HEK293 (cell line): ENCODE data around the gene GALE.

Experiments used
- GLIS1 ChIP-seq: fragments of 450-650 bp; formaldehyde crosslinking; IDR thresholded peaks from 2 replicates; pipeline ENCODE4 v1.5.1; 2016; ENCODE audit warnings: missing biosample characterization, missing genetic modification characterization
- HOXC10 ChIP-seq: sonication (generic); formaldehyde crosslinking; IDR thresholded peaks from 2 replicates; pipeline ENCODE4 v1.8.1; 2023; ENCODE audit warnings: mild to moderate bottlenecking, missing genetic modification reagents
- SCRT1 ChIP-seq: fragments of 450-650 bp; formaldehyde crosslinking; IDR thresholded peaks from 2 replicates; pipeline ENCODE4 v1.5.1; 2016; ENCODE audit warnings: missing biosample characterization, missing genetic modification characterization, borderline replicate concordance
- SCRT2 ChIP-seq: fragments of 450-650 bp; formaldehyde crosslinking; IDR thresholded peaks from 2 replicates; pipeline ENCODE4 v1.5.1; 2016; ENCODE audit warnings: missing biosample characterization, missing genetic modification characterization
- SP3 ChIP-seq: fragments of 450-650 bp; formaldehyde crosslinking; IDR thresholded peaks from 2 replicates; pipeline ENCODE4 v1.5.1; 2016; ENCODE audit warnings: missing biosample characterization, missing genetic modification characterization
- ZFHX2 ChIP-seq: fragments of 450-650 bp; formaldehyde crosslinking; conservative IDR thresholded peaks from 2 replicates; pipeline ENCODE4 v1.5.1; 2016; ENCODE audit warnings: missing biosample characterization, missing genetic modification characterization
- ZFP41 ChIP-seq: fragments of 450-650 bp; formaldehyde crosslinking; IDR thresholded peaks from 2 replicates; pipeline ENCODE4 v1.5.1; 2016; ENCODE audit warnings: missing biosample characterization, missing genetic modification characterization, borderline replicate concordance
- ZIC2 ChIP-seq: fragments of 450-650 bp; formaldehyde crosslinking; IDR thresholded peaks from 2 replicates; pipeline ENCODE4 v1.5.1; 2016; ENCODE audit warnings: missing biosample characterization, missing genetic modification characterization
- ZNF10 ChIP-seq: fragments of 450-650 bp; formaldehyde crosslinking; IDR thresholded peaks from 2 replicates; pipeline ENCODE4 v1.5.1; 2017; ENCODE audit warnings: missing biosample characterization, missing genetic modification characterization
- ZNF121 ChIP-seq: fragments of 450-650 bp; formaldehyde crosslinking; IDR thresholded peaks from 2 replicates; pipeline ENCODE4 v1.5.1; 2016; ENCODE audit warnings: missing biosample characterization, missing genetic modification characterization
- ZNF138 ChIP-seq: fragments of 450-650 bp; formaldehyde crosslinking; IDR thresholded peaks from 2 replicates; pipeline ENCODE4 v1.5.1; 2016; ENCODE audit warnings: missing biosample characterization, missing genetic modification characterization, borderline replicate concordance
- ZNF324 ChIP-seq: fragments of 450-650 bp; formaldehyde crosslinking; IDR thresholded peaks from 2 replicates; pipeline ENCODE4 v1.5.1; 2016; ENCODE audit warnings: missing biosample characterization, missing genetic modification characterization
- ZNF335 ChIP-seq: fragments of 450-650 bp; formaldehyde crosslinking; conservative IDR thresholded peaks from 2 replicates; pipeline ENCODE4 v1.5.1; 2016; ENCODE audit warnings: missing biosample characterization, missing genetic modification characterization
- ZNF423 ChIP-seq: fragments of 450-650 bp; formaldehyde crosslinking; IDR thresholded peaks from 2 replicates; pipeline ENCODE4 v1.5.1; 2016; ENCODE audit warnings: missing biosample characterization, missing genetic modification characterization
- ZNF501 ChIP-seq: fragments of 450-650 bp; formaldehyde crosslinking; IDR thresholded peaks from 2 replicates; pipeline ENCODE4 v1.5.1; 2016; ENCODE audit warnings: missing biosample characterization, missing genetic modification characterization
- ZNF571 ChIP-seq: fragments of 450-650 bp; formaldehyde crosslinking; IDR thresholded peaks from 2 replicates; pipeline ENCODE4 v1.5.0; 2017; ENCODE audit warnings: missing biosample characterization, missing genetic modification characterization
- ZNF621 ChIP-seq: fragments of 450-650 bp; formaldehyde crosslinking; IDR thresholded peaks from 2 replicates; pipeline ENCODE4 v1.5.1; 2017; ENCODE audit warnings: missing biosample characterization, missing genetic modification characterization
- ZNF654 ChIP-seq: fragments of 450-650 bp; formaldehyde crosslinking; IDR thresholded peaks from 2 replicates; pipeline ENCODE4 v1.5.1; 2016; ENCODE audit warnings: low read depth, missing biosample characterization, missing genetic modification characterization
- ZNF664 ChIP-seq: fragments of 450-650 bp; formaldehyde crosslinking; IDR thresholded peaks from 2 replicates; pipeline ENCODE4 v1.5.1; 2016; ENCODE audit warnings: missing biosample characterization, missing genetic modification characterization
- ZNF677 ChIP-seq: fragments of 450-650 bp; IDR thresholded peaks from 2 replicates; pipeline ENCODE4 v1.5.0; 2018; ENCODE audit warnings: missing biosample characterization, mild to moderate bottlenecking, missing genetic modification characterization, moderate library complexity
- TF ChIP-seq, protein P1 (sequence below): fragments of 450-650 bp; formaldehyde crosslinking; IDR thresholded peaks from 2 replicates; pipeline ENCODE4 v1.5.1; 2017; ENCODE audit warnings: missing biosample characterization, missing genetic modification characterization
- TF ChIP-seq, protein P2 (sequence below): fragments of 450-650 bp; formaldehyde crosslinking; IDR thresholded peaks from 2 replicates; pipeline ENCODE4 v1.5.1; 2016; ENCODE audit warnings: missing biosample characterization, missing genetic modification characterization, borderline replicate concordance
- TF ChIP-seq, protein P3 (sequence below): fragments of 450-650 bp; IDR thresholded peaks from 2 replicates; pipeline ENCODE4 v1.5.1; 2018; ENCODE audit warnings: missing biosample characterization, mild to moderate bottlenecking, missing genetic modification characterization
- TF ChIP-seq, protein P4 (sequence below): fragments of 450-650 bp; formaldehyde crosslinking; IDR thresholded peaks from 2 replicates; pipeline ENCODE4 v1.5.1; 2016; ENCODE audit warnings: missing biosample characterization, missing genetic modification characterization, borderline replicate concordance

GALE gene

DNA sequence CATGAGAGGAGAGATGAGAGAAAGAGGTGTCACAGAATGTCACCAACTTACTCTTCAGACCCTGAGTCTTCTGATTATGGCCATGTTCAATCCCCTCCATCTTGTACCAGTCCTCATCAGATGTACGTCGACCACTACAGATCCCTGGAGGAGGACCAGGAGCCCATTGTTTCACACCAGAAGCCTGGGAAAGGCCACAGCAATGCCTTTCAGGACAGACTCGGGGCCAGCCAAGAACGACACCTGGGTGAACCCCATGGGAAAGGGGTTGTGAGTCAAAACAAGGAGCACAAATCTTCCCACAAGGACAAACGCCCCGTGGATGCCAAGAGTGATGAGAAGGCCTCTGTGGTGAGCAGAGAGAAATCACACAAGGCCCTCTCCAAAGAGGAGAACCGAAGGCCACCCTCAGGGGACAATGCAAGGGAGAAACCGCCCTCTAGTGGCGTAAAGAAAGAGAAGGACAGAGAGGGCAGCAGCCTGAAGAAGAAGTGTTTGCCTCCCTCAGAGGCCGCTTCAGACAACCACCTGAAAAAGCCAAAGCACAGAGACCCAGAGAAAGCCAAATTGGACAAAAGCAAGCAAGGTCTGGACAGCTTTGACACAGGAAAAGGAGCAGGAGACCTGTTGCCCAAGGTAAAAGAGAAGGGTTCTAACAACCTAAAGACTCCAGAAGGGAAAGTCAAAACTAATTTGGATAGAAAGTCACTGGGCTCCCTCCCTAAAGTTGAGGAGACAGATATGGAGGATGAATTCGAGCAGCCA, 49.3 kb downstream of the GALE start (continued):
- TF ChIP-seq, protein P1, sequence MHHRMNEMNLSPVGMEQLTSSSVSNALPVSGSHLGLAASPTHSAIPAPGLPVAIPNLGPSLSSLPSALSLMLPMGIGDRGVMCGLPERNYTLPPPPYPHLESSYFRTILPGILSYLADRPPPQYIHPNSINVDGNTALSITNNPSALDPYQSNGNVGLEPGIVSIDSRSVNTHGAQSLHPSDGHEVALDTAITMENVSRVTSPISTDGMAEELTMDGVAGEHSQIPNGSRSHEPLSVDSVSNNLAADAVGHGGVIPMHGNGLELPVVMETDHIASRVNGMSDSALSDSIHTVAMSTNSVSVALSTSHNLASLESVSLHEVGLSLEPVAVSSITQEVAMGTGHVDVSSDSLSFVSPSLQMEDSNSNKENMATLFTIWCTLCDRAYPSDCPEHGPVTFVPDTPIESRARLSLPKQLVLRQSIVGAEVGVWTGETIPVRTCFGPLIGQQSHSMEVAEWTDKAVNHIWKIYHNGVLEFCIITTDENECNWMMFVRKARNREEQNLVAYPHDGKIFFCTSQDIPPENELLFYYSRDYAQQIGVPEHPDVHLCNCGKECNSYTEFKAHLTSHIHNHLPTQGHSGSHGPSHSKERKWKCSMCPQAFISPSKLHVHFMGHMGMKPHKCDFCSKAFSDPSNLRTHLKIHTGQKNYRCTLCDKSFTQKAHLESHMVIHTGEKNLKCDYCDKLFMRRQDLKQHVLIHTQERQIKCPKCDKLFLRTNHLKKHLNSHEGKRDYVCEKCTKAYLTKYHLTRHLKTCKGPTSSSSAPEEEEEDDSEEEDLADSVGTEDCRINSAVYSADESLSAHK (tag by site-specific recombination) = no peak
- TF ChIP-seq, protein P2, sequence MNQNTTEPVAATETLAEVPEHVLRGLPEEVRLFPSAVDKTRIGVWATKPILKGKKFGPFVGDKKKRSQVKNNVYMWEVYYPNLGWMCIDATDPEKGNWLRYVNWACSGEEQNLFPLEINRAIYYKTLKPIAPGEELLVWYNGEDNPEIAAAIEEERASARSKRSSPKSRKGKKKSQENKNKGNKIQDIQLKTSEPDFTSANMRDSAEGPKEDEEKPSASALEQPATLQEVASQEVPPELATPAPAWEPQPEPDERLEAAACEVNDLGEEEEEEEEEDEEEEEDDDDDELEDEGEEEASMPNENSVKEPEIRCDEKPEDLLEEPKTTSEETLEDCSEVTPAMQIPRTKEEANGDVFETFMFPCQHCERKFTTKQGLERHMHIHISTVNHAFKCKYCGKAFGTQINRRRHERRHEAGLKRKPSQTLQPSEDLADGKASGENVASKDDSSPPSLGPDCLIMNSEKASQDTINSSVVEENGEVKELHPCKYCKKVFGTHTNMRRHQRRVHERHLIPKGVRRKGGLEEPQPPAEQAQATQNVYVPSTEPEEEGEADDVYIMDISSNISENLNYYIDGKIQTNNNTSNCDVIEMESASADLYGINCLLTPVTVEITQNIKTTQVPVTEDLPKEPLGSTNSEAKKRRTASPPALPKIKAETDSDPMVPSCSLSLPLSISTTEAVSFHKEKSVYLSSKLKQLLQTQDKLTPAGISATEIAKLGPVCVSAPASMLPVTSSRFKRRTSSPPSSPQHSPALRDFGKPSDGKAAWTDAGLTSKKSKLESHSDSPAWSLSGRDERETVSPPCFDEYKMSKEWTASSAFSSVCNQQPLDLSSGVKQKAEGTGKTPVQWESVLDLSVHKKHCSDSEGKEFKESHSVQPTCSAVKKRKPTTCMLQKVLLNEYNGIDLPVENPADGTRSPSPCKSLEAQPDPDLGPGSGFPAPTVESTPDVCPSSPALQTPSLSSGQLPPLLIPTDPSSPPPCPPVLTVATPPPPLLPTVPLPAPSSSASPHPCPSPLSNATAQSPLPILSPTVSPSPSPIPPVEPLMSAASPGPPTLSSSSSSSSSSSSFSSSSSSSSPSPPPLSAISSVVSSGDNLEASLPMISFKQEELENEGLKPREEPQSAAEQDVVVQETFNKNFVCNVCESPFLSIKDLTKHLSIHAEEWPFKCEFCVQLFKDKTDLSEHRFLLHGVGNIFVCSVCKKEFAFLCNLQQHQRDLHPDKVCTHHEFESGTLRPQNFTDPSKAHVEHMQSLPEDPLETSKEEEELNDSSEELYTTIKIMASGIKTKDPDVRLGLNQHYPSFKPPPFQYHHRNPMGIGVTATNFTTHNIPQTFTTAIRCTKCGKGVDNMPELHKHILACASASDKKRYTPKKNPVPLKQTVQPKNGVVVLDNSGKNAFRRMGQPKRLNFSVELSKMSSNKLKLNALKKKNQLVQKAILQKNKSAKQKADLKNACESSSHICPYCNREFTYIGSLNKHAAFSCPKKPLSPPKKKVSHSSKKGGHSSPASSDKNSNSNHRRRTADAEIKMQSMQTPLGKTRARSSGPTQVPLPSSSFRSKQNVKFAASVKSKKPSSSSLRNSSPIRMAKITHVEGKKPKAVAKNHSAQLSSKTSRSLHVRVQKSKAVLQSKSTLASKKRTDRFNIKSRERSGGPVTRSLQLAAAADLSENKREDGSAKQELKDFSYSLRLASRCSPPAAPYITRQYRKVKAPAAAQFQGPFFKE (tag by site-specific recombination) = no peak
- TF ChIP-seq ZNF571 (tag by site-specific recombination) = no peak
- no peak for TF ChIP-seq ZNF621 (tag by site-specific recombination)
- TF ChIP-seq SCRT1 (tag by site-specific recombination) = peak; percentile 55; the same call in 1 of the 2 replicates
- no peak for TF ChIP-seq ZNF664
- no peak for TF ChIP-seq ZNF501 (tag by site-specific recombination)
- no peak for TF ChIP-seq ZNF677 (tag by site-specific recombination)
- no peak for TF ChIP-seq ZNF121 (tag by site-specific recombination)
- peak; percentile 73 for TF ChIP-seq SCRT2 (tag by site-specific recombination)
- no peak for TF ChIP-seq ZNF423 (tag by site-specific recombination)
- TF ChIP-seq ZNF324 = no peak
- no peak for TF ChIP-seq ZNF138 (tag by site-specific recombination)
- TF ChIP-seq, protein P3, sequence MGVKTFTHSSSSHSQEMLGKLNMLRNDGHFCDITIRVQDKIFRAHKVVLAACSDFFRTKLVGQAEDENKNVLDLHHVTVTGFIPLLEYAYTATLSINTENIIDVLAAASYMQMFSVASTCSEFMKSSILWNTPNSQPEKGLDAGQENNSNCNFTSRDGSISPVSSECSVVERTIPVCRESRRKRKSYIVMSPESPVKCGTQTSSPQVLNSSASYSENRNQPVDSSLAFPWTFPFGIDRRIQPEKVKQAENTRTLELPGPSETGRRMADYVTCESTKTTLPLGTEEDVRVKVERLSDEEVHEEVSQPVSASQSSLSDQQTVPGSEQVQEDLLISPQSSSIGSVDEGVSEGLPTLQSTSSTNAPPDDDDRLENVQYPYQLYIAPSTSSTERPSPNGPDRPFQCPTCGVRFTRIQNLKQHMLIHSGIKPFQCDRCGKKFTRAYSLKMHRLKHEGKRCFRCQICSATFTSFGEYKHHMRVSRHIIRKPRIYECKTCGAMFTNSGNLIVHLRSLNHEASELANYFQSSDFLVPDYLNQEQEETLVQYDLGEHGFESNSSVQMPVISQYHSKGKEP (tag by site-specific recombination) = no peak
- no peak for TF ChIP-seq ZFHX2
- TF ChIP-seq HOXC10 (CRISPR knock-in tag) = no peak
- no peak for TF ChIP-seq ZNF10 (tag by site-specific recombination)
- TF ChIP-seq ZFP41 = no peak
- TF ChIP-seq SP3 = no peak
- TF ChIP-seq GLIS1 (tag by site-specific recombination) = peak; percentile 11; the same call in 1 of the 2 replicates
- peak; percentile 90 for TF ChIP-seq ZNF654 (tag by site-specific recombination)
- TF ChIP-seq ZNF335 = peak; percentile 55; the same call in 1 of the 2 replicates
- TF ChIP-seq ZIC2 (tag by site-specific recombination) = no peak
- TF ChIP-seq, protein P4, sequence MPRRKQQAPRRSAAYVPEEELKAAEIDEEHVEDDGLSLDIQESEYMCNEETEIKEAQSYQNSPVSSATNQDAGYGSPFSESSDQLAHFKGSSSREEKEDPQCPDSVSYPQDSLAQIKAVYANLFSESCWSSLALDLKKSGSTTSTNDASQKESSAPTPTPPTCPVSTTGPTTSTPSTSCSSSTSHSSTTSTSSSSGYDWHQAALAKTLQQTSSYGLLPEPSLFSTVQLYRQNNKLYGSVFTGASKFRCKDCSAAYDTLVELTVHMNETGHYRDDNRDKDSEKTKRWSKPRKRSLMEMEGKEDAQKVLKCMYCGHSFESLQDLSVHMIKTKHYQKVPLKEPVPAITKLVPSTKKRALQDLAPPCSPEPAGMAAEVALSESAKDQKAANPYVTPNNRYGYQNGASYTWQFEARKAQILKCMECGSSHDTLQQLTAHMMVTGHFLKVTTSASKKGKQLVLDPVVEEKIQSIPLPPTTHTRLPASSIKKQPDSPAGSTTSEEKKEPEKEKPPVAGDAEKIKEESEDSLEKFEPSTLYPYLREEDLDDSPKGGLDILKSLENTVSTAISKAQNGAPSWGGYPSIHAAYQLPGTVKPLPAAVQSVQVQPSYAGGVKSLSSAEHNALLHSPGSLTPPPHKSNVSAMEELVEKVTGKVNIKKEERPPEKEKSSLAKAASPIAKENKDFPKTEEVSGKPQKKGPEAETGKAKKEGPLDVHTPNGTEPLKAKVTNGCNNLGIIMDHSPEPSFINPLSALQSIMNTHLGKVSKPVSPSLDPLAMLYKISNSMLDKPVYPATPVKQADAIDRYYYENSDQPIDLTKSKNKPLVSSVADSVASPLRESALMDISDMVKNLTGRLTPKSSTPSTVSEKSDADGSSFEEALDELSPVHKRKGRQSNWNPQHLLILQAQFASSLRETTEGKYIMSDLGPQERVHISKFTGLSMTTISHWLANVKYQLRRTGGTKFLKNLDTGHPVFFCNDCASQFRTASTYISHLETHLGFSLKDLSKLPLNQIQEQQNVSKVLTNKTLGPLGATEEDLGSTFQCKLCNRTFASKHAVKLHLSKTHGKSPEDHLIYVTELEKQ (tag by site-specific recombination) = no peak
